ENCODE measurements around the gene SIN3A. TPM values are rescaled to one million over a fixed set of nuclear protein-coding genes. Genes with fewer than 3 reads are reported as not detected.

The SIN3A gene
- total RNA-seq, 1 experiment from 2014 or later, result 64.4 TPM

- CTCF ChIA-PET, result no interaction called here
- H3K4me3 ChIP-seq (ENCODE audit: low read depth, low read length), result no peak overlapping the region
- H3K4me1 ChIP-seq, result no peaks in the 10 kb centered on the region
- no TSS peak for BruUV-seq (replicated peaks)
- POLR2A ChIA-PET, result interaction anchor here (0.6 kb wide), 1 partner anchor 24 kb away, joined by 6 read pairs; no protein-coding TSS in a partner anchor
- DNase-seq, result no peak
- no peaks in the 10 kb centered on the region; the same call in 1 of the 2 replicates for H3K36me3 ChIP-seq (ENCODE audit: control insufficient read depth, insufficient read depth, low read length)
- H3K27me3 Mint-ChIP-seq (ENCODE audit: insufficient read depth, unreplicated experiment), result no peaks in the 10 kb centered on the region
- H3K9me3 Mint-ChIP-seq (ENCODE audit: unreplicated experiment), result no peaks in the 10 kb centered on the region
- no peak overlapping the region for H3K4me3 Mint-ChIP-seq (ENCODE audit: unreplicated experiment)
- TF ChIP-seq, protein P1, sequence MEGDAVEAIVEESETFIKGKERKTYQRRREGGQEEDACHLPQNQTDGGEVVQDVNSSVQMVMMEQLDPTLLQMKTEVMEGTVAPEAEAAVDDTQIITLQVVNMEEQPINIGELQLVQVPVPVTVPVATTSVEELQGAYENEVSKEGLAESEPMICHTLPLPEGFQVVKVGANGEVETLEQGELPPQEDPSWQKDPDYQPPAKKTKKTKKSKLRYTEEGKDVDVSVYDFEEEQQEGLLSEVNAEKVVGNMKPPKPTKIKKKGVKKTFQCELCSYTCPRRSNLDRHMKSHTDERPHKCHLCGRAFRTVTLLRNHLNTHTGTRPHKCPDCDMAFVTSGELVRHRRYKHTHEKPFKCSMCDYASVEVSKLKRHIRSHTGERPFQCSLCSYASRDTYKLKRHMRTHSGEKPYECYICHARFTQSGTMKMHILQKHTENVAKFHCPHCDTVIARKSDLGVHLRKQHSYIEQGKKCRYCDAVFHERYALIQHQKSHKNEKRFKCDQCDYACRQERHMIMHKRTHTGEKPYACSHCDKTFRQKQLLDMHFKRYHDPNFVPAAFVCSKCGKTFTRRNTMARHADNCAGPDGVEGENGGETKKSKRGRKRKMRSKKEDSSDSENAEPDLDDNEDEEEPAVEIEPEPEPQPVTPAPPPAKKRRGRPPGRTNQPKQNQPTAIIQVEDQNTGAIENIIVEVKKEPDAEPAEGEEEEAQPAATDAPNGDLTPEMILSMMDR (IDR thresholded peaks at IDR 0.05; ENCODE audit: insufficient read depth in 1 of 2, low read depth in 1 of 2, low read length in 1 of 2, severe bottlenecking in 1 of 2, unreplicated experiment in 1 of 2), result no peak
- H3K4me1 Mint-ChIP-seq (ENCODE audit: low read depth, unreplicated experiment), result peaks cover 6% of the 10 kb centered on the region
- intact Hi-C loops (cut with micrococcal nuclease; ENCODE audit: unreplicated experiment), result no loop called here
- peaks cover 75% of the 10 kb centered on the region for H3K36me3 Mint-ChIP-seq (ENCODE audit: insufficient read depth, unreplicated experiment)
- no peaks in the 10 kb centered on the region for H3K27me3 ChIP-seq (replicated peaks; ENCODE audit: control insufficient read depth, insufficient read depth, low read length)
- H3K9me3 ChIP-seq, result no peaks in the 10 kb centered on the region
- no peak overlapping the region for H3K27ac Mint-ChIP-seq (ENCODE audit: unreplicated experiment)
These were observed 14.6 kb downstream of the SIN3A start for GRCh38 chr15:75436881-75437280.

DNA sequence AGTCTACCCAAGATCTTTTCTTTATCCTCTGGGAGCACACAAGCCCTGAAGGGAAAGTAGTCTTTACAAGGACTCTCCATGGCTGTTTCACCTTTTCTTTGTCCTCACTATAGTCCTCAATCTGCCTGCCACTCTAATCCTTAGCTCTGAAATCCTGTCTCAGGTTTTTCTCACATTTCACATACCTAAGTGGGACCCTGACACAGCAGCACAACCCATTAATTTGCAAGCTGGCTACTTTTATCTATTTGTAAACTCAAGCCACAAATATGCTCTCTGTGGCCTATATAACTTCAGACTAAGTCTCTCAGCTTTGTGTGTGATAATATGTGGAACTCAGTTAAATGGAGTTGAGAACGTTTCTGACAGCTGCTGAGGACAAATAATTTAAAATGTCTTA, 19.8 kb downstream of the SIN3A start:
- Histone ChIP-seq H3K36me3 (ENCODE audit: control insufficient read depth, insufficient read depth, low read length) (no peaks in the 10 kb centered on the region; the same call in 1 of the 2 replicates), H3K9me3 (no peaks in the 10 kb centered on the region), H3K4me1 (no peaks in the 10 kb centered on the region), H3K4me3 (ENCODE audit: low read depth, low read length) (no peak overlapping the region), H3K27me3 (replicated peaks; ENCODE audit: control insufficient read depth, insufficient read depth, low read length) (no peaks in the 10 kb centered on the region)
- H3K4me3 Mint-ChIP-seq (ENCODE audit: unreplicated experiment), result no peak overlapping the region
- no peak overlapping the region for H3K27ac Mint-ChIP-seq (ENCODE audit: unreplicated experiment)
- ChIA-PET CTCF (interaction anchor here (1.7 kb wide), 1 partner anchor 64 kb away, joined by 4 read pairs; no protein-coding TSS in a partner anchor), POLR2A (no interaction called here)
- intact Hi-C loops (cut with micrococcal nuclease; ENCODE audit: unreplicated experiment), result no loop called here
- peaks cover 74% of the 10 kb centered on the region for H3K36me3 Mint-ChIP-seq (ENCODE audit: insufficient read depth, unreplicated experiment)
- DNase-seq, result no peak
- no peaks in the 10 kb centered on the region for H3K4me1 Mint-ChIP-seq (ENCODE audit: low read depth, unreplicated experiment)
- TF ChIP-seq, protein P1 (IDR thresholded peaks at IDR 0.05; ENCODE audit: insufficient read depth in 1 of 2, low read depth in 1 of 2, low read length in 1 of 2, severe bottlenecking in 1 of 2, unreplicated experiment in 1 of 2), result no peak
- no peaks in the 10 kb centered on the region for H3K9me3 Mint-ChIP-seq (ENCODE audit: unreplicated experiment)
- BruUV-seq (replicated peaks), result no TSS peak
- no peaks in the 10 kb centered on the region for H3K27me3 Mint-ChIP-seq (ENCODE audit: insufficient read depth, unreplicated experiment)

DNA sequence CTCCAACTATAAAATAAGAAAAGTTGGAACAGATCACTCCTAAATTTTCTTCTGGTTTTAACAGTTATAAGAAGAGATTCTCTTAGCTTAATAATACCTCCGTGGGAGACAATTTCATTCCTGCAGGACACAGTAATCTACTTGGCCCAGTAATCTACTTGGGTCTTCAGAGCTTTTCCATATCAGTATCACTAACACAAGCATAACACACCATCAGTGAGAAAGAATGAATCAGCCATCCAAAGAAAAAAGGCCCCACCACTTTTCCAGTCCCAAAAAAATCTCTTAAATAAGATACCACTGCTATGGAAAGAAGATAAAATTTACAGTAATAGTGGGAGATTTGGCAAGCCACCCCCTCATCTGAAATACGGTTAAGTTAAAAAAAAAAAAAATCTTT, 20.2 kb downstream of the SIN3A start:
- Mint-ChIP-seq H3K4me1 (ENCODE audit: low read depth, unreplicated experiment) (no peaks in the 10 kb centered on the region), H3K9me3 (ENCODE audit: unreplicated experiment) (no peaks in the 10 kb centered on the region), H3K4me3 (ENCODE audit: unreplicated experiment) (no peak overlapping the region), H3K27ac (ENCODE audit: unreplicated experiment) (no peak overlapping the region), H3K27me3 (ENCODE audit: insufficient read depth, unreplicated experiment) (no peaks in the 10 kb centered on the region), H3K36me3 (ENCODE audit: insufficient read depth, unreplicated experiment) (peaks cover 72% of the 10 kb centered on the region)
- ChIA-PET POLR2A (no interaction called here), CTCF (interaction anchor here (1.7 kb wide), 1 partner anchor 64 kb away, joined by 4 read pairs; no protein-coding TSS in a partner anchor)
- no peaks in the 10 kb centered on the region; the same call in 1 of the 2 replicates for H3K36me3 ChIP-seq (ENCODE audit: control insufficient read depth, insufficient read depth, low read length)
- no TSS peak for BruUV-seq (replicated peaks)
- TF ChIP-seq, protein P1 (IDR thresholded peaks at IDR 0.05; ENCODE audit: insufficient read depth in 1 of 2, low read depth in 1 of 2, low read length in 1 of 2, severe bottlenecking in 1 of 2, unreplicated experiment in 1 of 2), result no peak
- no peaks in the 10 kb centered on the region for H3K9me3 ChIP-seq
- no peak for DNase-seq
- H3K4me3 ChIP-seq (ENCODE audit: low read depth, low read length), result no peak overlapping the region
- intact Hi-C loops (cut with micrococcal nuclease; ENCODE audit: unreplicated experiment), result no loop called here
- no peaks in the 10 kb centered on the region for H3K27me3 ChIP-seq (replicated peaks; ENCODE audit: control insufficient read depth, insufficient read depth, low read length)
- H3K4me1 ChIP-seq, result no peaks in the 10 kb centered on the region
